ENCODE measurements around the gene ATPAF2.

Gene ATPAF2

GRCh38 chr17:18037486-18037885, 1.5 kb downstream of the ATPAF2 start:
- Histone ChIP-seq H3K4ac (ENCODE audit: low read length) (no peak overlapping the region), H3K23ac (ENCODE audit: low read depth, low read length, poor library complexity) (no peak overlapping the region), H2BK15ac (ENCODE audit: low read length) (no peak overlapping the region), H2BK5ac (ENCODE audit: low read length) (no peak overlapping the region), H3K79me1 (ENCODE audit: low read depth, low read length) (peaks cover 7% of the 10 kb centered on the region), H2AK5ac (ENCODE audit: low read depth, low read length) (no peak overlapping the region), H3K4me2 (ENCODE audit: insufficient read depth, low read length, poor library complexity, severe bottlenecking) (no peak overlapping the region), H3K4me1 (ENCODE audit: control insufficient read depth in 2 of 2, insufficient read depth in 1 of 2, low read depth in 1 of 2, low read length in 2 of 2) (peaks cover 13 to 17% of the 10 kb centered on the region in 2 donors), H3K9ac (ENCODE audit: low read depth, low read length, poor library complexity) (no peak overlapping the region), H3K14ac (ENCODE audit: low read length) (no peak overlapping the region), H2BK12ac (ENCODE audit: low read length) (no peak overlapping the region), H3K18ac (ENCODE audit: low read length) (no peak overlapping the region), H4K8ac (ENCODE audit: low read depth, low read length) (no peak overlapping the region), H3K27me3 (ENCODE audit: control insufficient read depth in 3 of 3, insufficient read depth in 3 of 3, low read depth in 1 of 3, low read length in 3 of 3) (peaks cover 0 to 2% (median 0%) of the 10 kb centered on the region in 3 experiments), H3K9me3 (replicated peaks in 1 of 2; ENCODE audit: control insufficient read depth in 2 of 2, insufficient read depth in 1 of 2, low read depth in 1 of 2, low read length in 2 of 2) (no peaks in the 10 kb centered on the region), H3K4me3 (ENCODE audit: low read length in 2 of 2) (no peak overlapping the region), H3K27ac (replicated peaks; ENCODE audit: low read length) (no peak overlapping the region), H2AFZ (ENCODE audit: low read length) (no peak overlapping the region), H2BK120ac (ENCODE audit: low read depth, low read length) (no peak overlapping the region), H3K36me3 (replicated peaks in 1 of 2; ENCODE audit: control insufficient read depth in 2 of 2, insufficient read depth in 2 of 2, low read length in 2 of 2) (no peaks in the 10 kb centered on the region), H4K91ac (ENCODE audit: low read depth, low read length, poor library complexity) (no peak overlapping the region)
- DNase-seq (ENCODE audit: low spot score): no peak
- WGBS, 2 donors (ENCODE audit: extremely low coverage in 2 of 2, insufficient read length in 2 of 2, insufficient replicate concordance in 1 of 2): no CpG with 5 or more reads among the region's 6 CpGs

- H2BK12ac ChIP-seq (ENCODE audit: low read length): no peak overlapping the region
- no peak overlapping the region for H3K14ac ChIP-seq (ENCODE audit: low read length)
- no peak overlapping the region for H4K91ac ChIP-seq (ENCODE audit: low read depth, low read length, poor library complexity)
- no CpG with 5 or more reads among the region's 2 CpGs for WGBS, 2 donors (ENCODE audit: extremely low coverage in 2 of 2, insufficient read length in 2 of 2, insufficient replicate concordance in 1 of 2)
- H2BK120ac ChIP-seq (ENCODE audit: low read depth, low read length): no peak overlapping the region
- H3K79me1 ChIP-seq (ENCODE audit: low read depth, low read length): peaks cover 7% of the 10 kb centered on the region
- no peak overlapping the region for H3K27ac ChIP-seq (replicated peaks; ENCODE audit: low read length)
- H2BK5ac ChIP-seq (ENCODE audit: low read length): no peak overlapping the region
- no peak overlapping the region for H2AK5ac ChIP-seq (ENCODE audit: low read depth, low read length)
- no peak overlapping the region for H4K8ac ChIP-seq (ENCODE audit: low read depth, low read length)
- no peak overlapping the region for H3K23ac ChIP-seq (ENCODE audit: low read depth, low read length, poor library complexity)
- H2AFZ ChIP-seq (ENCODE audit: low read length): no peak overlapping the region
- no peak overlapping the region for H3K4me3 ChIP-seq (ENCODE audit: low read length in 2 of 2)
- H3K9me3 ChIP-seq (replicated peaks in 1 of 2; ENCODE audit: control insufficient read depth in 2 of 2, insufficient read depth in 1 of 2, low read depth in 1 of 2, low read length in 2 of 2): no peaks in the 10 kb centered on the region
- peaks cover 0 to 2% (median 0%) of the 10 kb centered on the region in 3 experiments for H3K27me3 ChIP-seq (ENCODE audit: control insufficient read depth in 3 of 3, insufficient read depth in 3 of 3, low read depth in 1 of 3, low read length in 3 of 3)
- peaks cover 13% of the 10 kb centered on the region in 2 donors for H3K4me1 ChIP-seq (ENCODE audit: control insufficient read depth in 2 of 2, insufficient read depth in 1 of 2, low read depth in 1 of 2, low read length in 2 of 2)
- H3K4ac ChIP-seq (ENCODE audit: low read length): no peak overlapping the region
- H3K36me3 ChIP-seq (replicated peaks in 1 of 2; ENCODE audit: control insufficient read depth in 2 of 2, insufficient read depth in 2 of 2, low read length in 2 of 2): no peaks in the 10 kb centered on the region
- H2BK15ac ChIP-seq (ENCODE audit: low read length): no peak overlapping the region
- H3K4me2 ChIP-seq (ENCODE audit: insufficient read depth, low read length, poor library complexity, severe bottlenecking): no peak overlapping the region
- no peak overlapping the region for H3K9ac ChIP-seq (ENCODE audit: low read depth, low read length, poor library complexity)
- H3K18ac ChIP-seq (ENCODE audit: low read length): no peak overlapping the region
- no peak for DNase-seq (ENCODE audit: low spot score)
These were observed 3.3 kb downstream of the ATPAF2 start for GRCh38 chr17:18035704-18036103.

- no peak overlapping the region for H2BK12ac ChIP-seq (ENCODE audit: low read length)
- H2AK5ac ChIP-seq (ENCODE audit: low read depth, low read length): no peak overlapping the region
- H3K4me1 ChIP-seq (ENCODE audit: control insufficient read depth in 2 of 2, insufficient read depth in 1 of 2, low read depth in 1 of 2, low read length in 2 of 2): peaks cover 6 to 8% of the 10 kb centered on the region in 2 donors
- H3K4ac ChIP-seq (ENCODE audit: low read length): no peak overlapping the region
- no peak overlapping the region for H3K14ac ChIP-seq (ENCODE audit: low read length)
- H4K8ac ChIP-seq (ENCODE audit: low read depth, low read length): no peak overlapping the region
- no peak overlapping the region for H2BK5ac ChIP-seq (ENCODE audit: low read length)
- no CpG with 5 or more reads among the region's 5 CpGs for WGBS, 2 donors (ENCODE audit: extremely low coverage in 2 of 2, insufficient read length in 2 of 2, insufficient replicate concordance in 1 of 2)
- no peak overlapping the region for H3K18ac ChIP-seq (ENCODE audit: low read length)
- no peak overlapping the region for H2AFZ ChIP-seq (ENCODE audit: low read length)
- H2BK15ac ChIP-seq (ENCODE audit: low read length): no peak overlapping the region
- H3K23ac ChIP-seq (ENCODE audit: low read depth, low read length, poor library complexity): no peak overlapping the region
- no peaks in the 10 kb centered on the region for H3K36me3 ChIP-seq (replicated peaks in 1 of 2; ENCODE audit: control insufficient read depth in 2 of 2, insufficient read depth in 2 of 2, low read length in 2 of 2)
- H3K9me3 ChIP-seq (replicated peaks in 1 of 2; ENCODE audit: control insufficient read depth in 2 of 2, insufficient read depth in 1 of 2, low read depth in 1 of 2, low read length in 2 of 2): no peaks in the 10 kb centered on the region
- H3K79me1 ChIP-seq (ENCODE audit: low read depth, low read length): peaks cover 5% of the 10 kb centered on the region
- DNase-seq (ENCODE audit: low spot score): peak; percentile 64
- H3K27ac ChIP-seq (replicated peaks; ENCODE audit: low read length): no peak overlapping the region
- no peak overlapping the region for H2BK120ac ChIP-seq (ENCODE audit: low read depth, low read length)
- H3K9ac ChIP-seq (ENCODE audit: low read depth, low read length, poor library complexity): no peak overlapping the region
- no peaks in the 10 kb centered on the region for H3K27me3 ChIP-seq (ENCODE audit: control insufficient read depth in 3 of 3, insufficient read depth in 3 of 3, low read depth in 1 of 3, low read length in 3 of 3)
- H3K4me2 ChIP-seq (ENCODE audit: insufficient read depth, low read length, poor library complexity, severe bottlenecking): no peak overlapping the region
- H4K91ac ChIP-seq (ENCODE audit: low read depth, low read length, poor library complexity): no peak overlapping the region
- H3K4me3 ChIP-seq (ENCODE audit: low read length in 2 of 2): no peak overlapping the region
These were observed 5.4 kb downstream of the ATPAF2 start for GRCh38 chr17:18033442-18034099.

GRCh38 chr17:18031955-18032354, 7.0 kb downstream of the ATPAF2 start:
- no peak overlapping the region for H3K4ac ChIP-seq (ENCODE audit: low read length)
- peaks cover 2% of the 10 kb centered on the region for H3K79me1 ChIP-seq (ENCODE audit: low read depth, low read length)
- DNase-seq (ENCODE audit: low spot score): no peak
- H2BK5ac ChIP-seq (ENCODE audit: low read length): no peak overlapping the region
- no peak overlapping the region for H3K18ac ChIP-seq (ENCODE audit: low read length)
- no peaks in the 10 kb centered on the region for H3K27me3 ChIP-seq (ENCODE audit: control insufficient read depth in 3 of 3, insufficient read depth in 3 of 3, low read depth in 1 of 3, low read length in 3 of 3)
- no peak overlapping the region for H3K23ac ChIP-seq (ENCODE audit: low read depth, low read length, poor library complexity)
- H2BK15ac ChIP-seq (ENCODE audit: low read length): no peak overlapping the region
- no peak overlapping the region for H2BK12ac ChIP-seq (ENCODE audit: low read length)
- no peak overlapping the region for H3K27ac ChIP-seq (replicated peaks; ENCODE audit: low read length)
- peak overlapping the region; percentile 35 for H2AFZ ChIP-seq (ENCODE audit: low read length)
- H2AK5ac ChIP-seq (ENCODE audit: low read depth, low read length): no peak overlapping the region
- no peak overlapping the region for H4K91ac ChIP-seq (ENCODE audit: low read depth, low read length, poor library complexity)
- no CpG with 5 or more reads among the region's 2 CpGs for WGBS, 2 donors (ENCODE audit: extremely low coverage in 2 of 2, insufficient read length in 2 of 2, insufficient replicate concordance in 1 of 2)
- H3K4me2 ChIP-seq (ENCODE audit: insufficient read depth, low read length, poor library complexity, severe bottlenecking): no peak overlapping the region
- peaks cover 2 to 3% of the 10 kb centered on the region in 2 donors for H3K4me1 ChIP-seq (ENCODE audit: control insufficient read depth in 2 of 2, insufficient read depth in 1 of 2, low read depth in 1 of 2, low read length in 2 of 2)
- H3K14ac ChIP-seq (ENCODE audit: low read length): no peak overlapping the region
- H3K9ac ChIP-seq (ENCODE audit: low read depth, low read length, poor library complexity): no peak overlapping the region
- H3K4me3 ChIP-seq (ENCODE audit: low read length in 2 of 2): no peak overlapping the region
- H2BK120ac ChIP-seq (ENCODE audit: low read depth, low read length): no peak overlapping the region
- H3K36me3 ChIP-seq (replicated peaks in 1 of 2; ENCODE audit: control insufficient read depth in 2 of 2, insufficient read depth in 2 of 2, low read length in 2 of 2): peaks cover 0 to 4% of the 10 kb centered on the region in 2 donors
- no peaks in the 10 kb centered on the region for H3K9me3 ChIP-seq (replicated peaks in 1 of 2; ENCODE audit: control insufficient read depth in 2 of 2, insufficient read depth in 1 of 2, low read depth in 1 of 2, low read length in 2 of 2)
- no peak overlapping the region for H4K8ac ChIP-seq (ENCODE audit: low read depth, low read length)

Measured in neuronal stem cell (in vitro differentiated cells).